GM23248 (cell line): ENCODE measurements around the gene CNTNAP5. TPM values are rescaled to one million over a fixed set of nuclear protein-coding genes. Genes with fewer than 3 reads are reported as not detected.

Experiments used
- DNase-seq: peaks from one replicate; pipeline ENCODE4 v3.0.0-alpha.2; 2015
- H2AFZ ChIP-seq: fragments of 200-600 bp; sonication (generic); 2 replicates; pipeline ENCODE4 v1.6.1; 2016; ENCODE audit warnings: antibody characterized with exemption
- H3F3A ChIP-seq: fragments of 200-600 bp; sonication (generic); 2 replicates; pipeline ENCODE4 v1.6.1; 2016; ENCODE audit warnings: mild to moderate bottlenecking, antibody characterized with exemption, mixed run types; ENCODE audit not compliant: insufficient read depth
- H3K27ac ChIP-seq: fragments of 200-600 bp; sonication (generic); 2 replicates; pipeline ENCODE4 v1.5.1; 2016; ENCODE audit warnings: mild to moderate bottlenecking
- H3K27me3 ChIP-seq: fragments of 200-600 bp; sonication (generic); replicated peaks from 2 replicates; pipeline ENCODE4 v1.6.1; 2016; ENCODE audit warnings: mild to moderate bottlenecking; ENCODE audit not compliant: insufficient read depth
- H3K36me3 ChIP-seq: fragments of 200-600 bp; sonication (generic); 2 replicates; pipeline ENCODE4 v1.6.1; 2016; ENCODE audit warnings: low read depth, mild to moderate bottlenecking
- H3K4me1 ChIP-seq: fragments of 200-600 bp; sonication (generic); 2 replicates; pipeline ENCODE4 v1.6.1; 2016; ENCODE audit warnings: mild to moderate bottlenecking; ENCODE audit not compliant: insufficient read depth
- H3K4me2 ChIP-seq: fragments of 200-600 bp; sonication (generic); one replicate; pipeline ENCODE4 v1.6.1; 2016; ENCODE audit warnings: mild to moderate bottlenecking; ENCODE audit not compliant: unreplicated experiment
- H3K4me3 ChIP-seq: fragments of 200-600 bp; sonication (generic); 2 replicates; pipeline ENCODE4 v1.5.1; 2016; ENCODE audit warnings: mild to moderate bottlenecking
- H3K79me2 ChIP-seq: fragments of 200-600 bp; sonication (generic); 2 replicates; pipeline ENCODE4 v1.6.1; 2016; ENCODE audit warnings: mild to moderate bottlenecking; ENCODE audit not compliant: insufficient read depth
- H3K9ac ChIP-seq: fragments of 200-600 bp; sonication (generic); 2 replicates; pipeline ENCODE4 v1.6.1; 2016; ENCODE audit warnings: mild to moderate bottlenecking
- H3K9me2 ChIP-seq: fragments of 200-600 bp; sonication (generic); 2 replicates; pipeline ENCODE4 v1.6.1; 2016; ENCODE audit warnings: mixed run types, mild to moderate bottlenecking, moderate library complexity; ENCODE audit not compliant: insufficient read depth
- H3K9me3 ChIP-seq: fragments of 200-600 bp; sonication (generic); one replicate; pipeline ENCODE4 v1.6.1; 2017; ENCODE audit warnings: low read depth
- H4K20me1 ChIP-seq: fragments of 200-600 bp; sonication (generic); 2 replicates; pipeline ENCODE4 v1.6.0; 2016; ENCODE audit not compliant: insufficient read depth
- EZH2 ChIP-seq: fragments of 200-600 bp; sonication (generic); IDR thresholded peaks from 2 replicates; pipeline ENCODE4 v1.6.1; 2018; ENCODE audit warnings: antibody characterized with exemption, mild to moderate bottlenecking; ENCODE audit not compliant: insufficient read depth, poor library complexity, severe bottlenecking
- EZH2phosphoT487 ChIP-seq: fragments of 200-600 bp; sonication (generic); IDR thresholded peaks from 2 replicates; pipeline ENCODE4 v1.6.1; 2018; ENCODE audit warnings: antibody characterized with exemption, moderate library complexity, mild to moderate bottlenecking, low read depth; ENCODE audit not compliant: insufficient read depth
- WGBS, 2 experiments: methylation state at CpG; one replicate each; pipeline ENCODE4 v1.1.6; 2015 to 2017; ENCODE audit warnings: low lambda C conversion rate in 2 of 2, low coverage in 1 of 2; ENCODE audit errors: missing lambda C conversion rate in 2 of 2; 5-methylcytosine and 5-hydroxymethylcytosine counted together
- in situ Hi-C: fragments of 300-500 bp; cut with MboI; formaldehyde crosslinking; loops from 2 replicates; pipeline ENCODE4 v1.15.0; 2020
- polyA plus RNA-seq: library from polyadenylated mRNA; unstranded; fragments of >200 nt; fragmentation: Nextera tagmentation; extraction: Ambion mirVana; gene quantifications from 2 replicates; pipeline ENCODE4 v1.2.1, GENCODE V29; 2016
- total RNA-seq: library from RNA; depleted of rRNA; stranded (reverse); fragments of >200 nt; shearing (Covaris generic); gene quantifications from 2 replicates; pipeline ENCODE4 v1.2.3, GENCODE V29; 2014

Gene CNTNAP5
- total and polyA plus RNA-seq, 2 experiments from 2014 or later = not detected

- Histone ChIP-seq H3K27ac (no peak overlapping the region), H3K9me2 (no peaks in the 10 kb centered on the region), H3K4me2 (no peak overlapping the region), H3K36me3 (no peaks in the 10 kb centered on the region), H3K9me3 (no peaks in the 10 kb centered on the region), H3K9ac (no peak overlapping the region), H3K27me3 (no peaks in the 10 kb centered on the region), H3K4me1 (no peaks in the 10 kb centered on the region), H2AFZ (no peak overlapping the region), H3F3A (no peaks in the 10 kb centered on the region), H3K4me3 (no peak overlapping the region), H4K20me1 (no peaks in the 10 kb centered on the region), H3K79me2 (no peaks in the 10 kb centered on the region)
- 78 to 94% methylated on average over 2 of the region's 2 CpGs for WGBS, 2 experiments
- no peak for TF ChIP-seq EZH2
- no peak for TF ChIP-seq EZH2phosphoT487
- no peak for DNase-seq
- in situ Hi-C loops = no loop called here
Observed at GRCh38 chr2:124534028-124534427, 508.9 kb downstream of the CNTNAP5 start.

- no peaks in the 10 kb centered on the region for H4K20me1 ChIP-seq
- no peak overlapping the region for H3K9ac ChIP-seq
- no peaks in the 10 kb centered on the region for H3K27me3 ChIP-seq
- no peak overlapping the region for H3K4me3 ChIP-seq
- H3F3A ChIP-seq = no peaks in the 10 kb centered on the region
- DNase-seq = no peak
- no peaks in the 10 kb centered on the region for H3K4me1 ChIP-seq
- no peak overlapping the region for H2AFZ ChIP-seq
- no peaks in the 10 kb centered on the region for H3K36me3 ChIP-seq
- no peaks in the 10 kb centered on the region for H3K9me3 ChIP-seq
- H3K9me2 ChIP-seq = no peaks in the 10 kb centered on the region
- in situ Hi-C loops = no loop called here
- no peak overlapping the region for H3K4me2 ChIP-seq
- H3K27ac ChIP-seq = no peak overlapping the region
- H3K79me2 ChIP-seq = no peaks in the 10 kb centered on the region
- 64 to 68% methylated on average over 3 of the region's 3 CpGs for WGBS, 2 experiments
- TF ChIP-seq EZH2 (no peak), EZH2phosphoT487 (no peak)
Observed at GRCh38 chr2:124535816-124536215, 510.7 kb downstream of the CNTNAP5 start.

GRCh38 chr2:124536591-124536990 is 511.5 kb downstream of the CNTNAP5 start:
- Histone ChIP-seq H3K79me2 (no peaks in the 10 kb centered on the region), H3K9me3 (no peaks in the 10 kb centered on the region), H3K4me1 (no peaks in the 10 kb centered on the region), H3K27me3 (no peaks in the 10 kb centered on the region), H3K4me2 (no peak overlapping the region), H3F3A (no peaks in the 10 kb centered on the region), H4K20me1 (no peaks in the 10 kb centered on the region), H3K9me2 (no peaks in the 10 kb centered on the region), H3K36me3 (no peaks in the 10 kb centered on the region), H3K27ac (no peak overlapping the region), H2AFZ (no peak overlapping the region), H3K9ac (no peak overlapping the region), H3K4me3 (no peak overlapping the region)
- in situ Hi-C loops = no loop called here
- 24 to 34% methylated on average over 5 of the region's 5 CpGs for WGBS, 2 experiments
- TF ChIP-seq EZH2 (no peak), EZH2phosphoT487 (no peak)
- no peak for DNase-seq

GRCh38 chr2:124538549-124538948 is 513.5 kb downstream of the CNTNAP5 start:
- no peaks in the 10 kb centered on the region for H3F3A ChIP-seq
- no peaks in the 10 kb centered on the region for H3K36me3 ChIP-seq
- TF ChIP-seq EZH2 (no peak), EZH2phosphoT487 (no peak)
- in situ Hi-C loops = no loop called here
- no peaks in the 10 kb centered on the region for H3K9me2 ChIP-seq
- WGBS, 2 experiments = 38 to 46% methylated on average over 2 of the region's 2 CpGs
- H3K4me2 ChIP-seq = no peak overlapping the region
- no peaks in the 10 kb centered on the region for H3K27me3 ChIP-seq
- DNase-seq = no peak
- no peak overlapping the region for H2AFZ ChIP-seq
- H3K79me2 ChIP-seq = no peaks in the 10 kb centered on the region
- no peak overlapping the region for H3K27ac ChIP-seq
- no peaks in the 10 kb centered on the region for H4K20me1 ChIP-seq
- H3K9me3 ChIP-seq = no peaks in the 10 kb centered on the region
- no peak overlapping the region for H3K9ac ChIP-seq
- no peak overlapping the region for H3K4me3 ChIP-seq
- no peaks in the 10 kb centered on the region for H3K4me1 ChIP-seq

GRCh38 chr2:124540805-124541204 is 515.7 kb downstream of the CNTNAP5 start:
- no peaks in the 10 kb centered on the region for H3K9me3 ChIP-seq
- WGBS, 2 experiments = 7 to 11% methylated on average over 3 of the region's 3 CpGs
- H3K4me2 ChIP-seq = no peak overlapping the region
- no peaks in the 10 kb centered on the region for H3K79me2 ChIP-seq
- no peaks in the 10 kb centered on the region for H3K9me2 ChIP-seq
- in situ Hi-C loops = no loop called here
- H3K36me3 ChIP-seq = no peaks in the 10 kb centered on the region
- no peaks in the 10 kb centered on the region for H3K4me1 ChIP-seq
- TF ChIP-seq EZH2 (no peak), EZH2phosphoT487 (no peak)
- H2AFZ ChIP-seq = no peak overlapping the region
- H3K9ac ChIP-seq = no peak overlapping the region
- H3K27me3 ChIP-seq = no peaks in the 10 kb centered on the region
- no peaks in the 10 kb centered on the region for H4K20me1 ChIP-seq
- DNase-seq = no peak
- H3F3A ChIP-seq = no peaks in the 10 kb centered on the region
- no peak overlapping the region for H3K27ac ChIP-seq
- H3K4me3 ChIP-seq = no peak overlapping the region
